HG02610 (cell line): ENCODE measurements around the gene MGMT.

ENCODE experiments used
- ATAC-seq: cut with Tn5 transposase; IDR thresholded peaks from one replicate; pipeline ENCODE4 v1.9.1; 2021; ENCODE audit warnings: mild to moderate bottlenecking, moderate library complexity; ENCODE audit not compliant: unreplicated experiment

MGMT gene

GRCh38 chr10:129517680-129518057 is 50.6 kb downstream of the MGMT start:
- no peak for ATAC-seq

DNA sequence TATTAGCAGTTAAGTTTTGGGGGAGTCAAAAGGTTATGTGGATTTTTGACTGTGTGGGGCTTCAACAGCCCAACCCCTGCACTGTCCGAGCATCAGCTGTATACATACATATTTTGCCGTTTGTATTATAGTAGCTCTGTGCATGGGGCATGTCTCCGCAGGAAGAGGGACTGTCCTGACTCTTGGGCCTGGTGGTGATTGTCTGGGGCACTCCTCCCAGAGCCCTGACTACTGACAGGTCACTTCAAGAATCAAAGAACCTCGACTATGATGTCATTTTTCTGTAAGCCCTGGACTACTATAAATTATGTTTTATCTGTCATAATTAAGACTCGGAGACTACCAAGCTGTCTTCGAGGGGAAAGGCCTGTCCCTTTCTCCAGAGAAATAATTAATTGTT is 51.8 kb downstream of the MGMT start:
- ATAC-seq, result no peak

DNA sequence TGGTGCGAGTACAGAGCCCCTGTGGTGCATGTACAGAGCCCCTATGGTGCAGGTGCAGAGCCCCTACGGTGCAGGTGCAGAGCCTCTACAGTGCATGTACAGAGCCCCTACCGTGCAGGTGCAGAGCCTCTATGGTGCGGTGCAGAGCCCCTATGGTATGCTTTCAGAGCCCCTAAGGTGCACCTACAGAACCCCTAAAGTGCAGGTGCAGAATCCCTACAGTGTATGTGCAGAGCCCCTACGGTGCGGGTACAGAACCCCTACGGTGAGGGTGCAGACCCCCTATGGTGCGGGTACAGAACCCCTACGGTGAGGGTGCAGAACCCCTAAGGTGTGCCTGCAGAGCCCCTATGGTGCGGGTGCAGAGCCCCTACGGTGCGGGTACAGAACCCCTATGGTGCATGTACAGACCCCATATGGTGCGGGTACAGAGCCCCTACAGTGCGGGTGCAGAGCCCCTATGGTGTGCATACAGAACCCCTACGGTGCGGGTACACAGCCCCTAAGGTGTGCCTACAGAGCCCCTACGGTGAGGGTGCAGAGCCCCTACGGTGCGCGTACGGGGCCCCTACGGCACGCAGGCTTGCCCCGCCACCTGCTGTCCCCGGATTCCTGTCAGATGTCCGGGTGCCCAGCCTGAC is 53.5 kb downstream of the MGMT start:
- no peak for ATAC-seq

DNA sequence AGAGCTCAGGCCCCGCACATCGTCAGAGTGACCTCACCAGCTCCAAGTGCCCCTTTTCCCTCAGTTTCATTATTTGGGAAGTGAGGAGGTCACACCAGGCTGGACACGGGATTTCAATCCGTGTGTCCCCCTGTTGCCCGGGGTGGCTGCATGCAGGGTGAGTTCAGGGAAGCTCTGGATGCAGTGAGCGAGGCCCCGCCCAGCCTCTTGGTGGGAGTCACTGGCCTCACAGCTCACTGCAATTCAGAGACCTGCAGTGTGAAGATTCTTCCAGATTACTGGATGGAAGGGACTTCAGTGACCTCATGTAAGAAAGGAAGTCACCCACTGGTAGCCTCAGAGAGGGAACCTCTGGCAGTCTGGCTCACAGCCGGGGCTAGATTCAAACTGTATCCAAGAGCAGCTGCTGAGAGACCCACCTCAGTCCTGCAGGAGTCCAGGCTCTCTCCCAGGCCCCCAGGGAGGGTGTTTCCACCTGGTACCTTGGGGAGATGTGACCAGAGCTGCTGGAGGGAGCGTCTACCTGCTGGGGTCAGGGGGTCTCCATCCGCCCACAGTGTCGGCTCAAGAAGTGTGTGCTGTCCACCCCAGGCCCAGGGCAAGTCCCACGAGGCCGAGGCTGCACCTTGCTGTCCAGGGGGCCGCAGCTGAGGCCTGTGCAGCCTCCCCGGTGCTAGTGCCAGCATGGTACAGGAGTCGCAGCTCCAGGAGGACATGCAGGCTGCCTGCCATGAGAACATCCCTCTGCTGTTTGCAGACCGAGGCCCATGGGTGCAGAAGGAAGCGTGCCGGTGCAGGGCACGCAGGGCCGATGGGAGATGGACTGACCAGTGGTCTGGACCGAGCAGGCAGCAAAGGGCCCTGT is 54.4 kb downstream of the MGMT start:
- ATAC-seq, result no peak

- no peak for ATAC-seq
Observed at GRCh38 chr10:129522041-129522585, 55.1 kb downstream of the MGMT start.

DNA sequence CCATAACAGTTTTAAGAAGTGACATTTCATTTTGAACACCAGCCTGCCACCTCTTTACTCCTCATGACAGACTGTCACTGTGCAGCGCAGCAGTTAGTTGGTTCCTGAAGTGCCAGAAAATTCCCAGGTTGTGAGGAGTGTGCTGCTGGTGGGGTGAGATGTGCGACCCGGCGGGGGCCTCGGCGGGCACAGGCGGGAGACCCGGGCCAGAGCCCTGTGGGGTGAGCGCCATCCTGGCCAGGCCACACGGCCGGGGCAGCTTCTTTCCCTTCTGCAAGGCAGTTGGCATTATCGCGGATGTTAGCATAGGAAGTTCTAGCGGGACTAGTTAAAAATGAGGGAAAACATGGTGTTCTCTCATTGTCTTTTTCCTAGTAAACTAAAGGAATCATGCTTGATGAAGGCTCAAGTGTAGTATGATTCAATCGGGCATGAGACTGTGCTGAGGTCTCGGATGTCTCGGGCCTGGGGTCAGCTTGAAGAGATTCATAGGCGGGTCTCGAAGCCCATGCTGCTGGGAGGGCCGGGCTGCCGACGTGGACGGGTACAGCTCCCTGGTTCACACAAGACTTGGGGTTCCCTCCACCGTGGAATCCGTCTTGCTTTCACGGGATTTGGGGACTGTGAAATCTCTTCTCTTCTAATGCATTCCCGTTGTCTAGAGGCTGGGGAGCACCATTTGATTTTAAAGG is 56.1 kb downstream of the MGMT start:
- ATAC-seq, result no peak

GRCh38 chr10:129523723-129524316 is 56.8 kb downstream of the MGMT start:
- no peak for ATAC-seq

GRCh38 chr10:129524936-129525335 is 57.9 kb downstream of the MGMT start:
- ATAC-seq, result no peak

DNA sequence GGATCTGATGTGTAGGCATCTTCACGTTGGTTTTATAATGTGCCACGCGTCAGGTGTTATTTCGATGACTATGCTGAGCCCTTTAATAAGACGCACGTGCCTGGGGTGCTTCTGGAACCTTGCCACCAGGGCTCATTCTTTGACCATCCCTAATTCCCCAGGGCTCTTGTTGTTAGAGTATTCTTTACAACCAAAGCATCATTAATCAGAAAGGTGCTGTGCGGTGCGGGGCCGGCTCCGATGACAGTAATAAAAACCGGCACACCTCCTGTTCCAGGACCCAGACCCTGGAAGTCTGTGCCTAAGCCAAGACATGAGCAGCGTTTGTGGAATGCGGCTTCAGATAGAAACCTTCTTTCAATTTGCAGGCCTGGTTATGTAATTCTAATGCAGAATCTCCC is 58.4 kb downstream of the MGMT start:
- ATAC-seq, result no peak

DNA sequence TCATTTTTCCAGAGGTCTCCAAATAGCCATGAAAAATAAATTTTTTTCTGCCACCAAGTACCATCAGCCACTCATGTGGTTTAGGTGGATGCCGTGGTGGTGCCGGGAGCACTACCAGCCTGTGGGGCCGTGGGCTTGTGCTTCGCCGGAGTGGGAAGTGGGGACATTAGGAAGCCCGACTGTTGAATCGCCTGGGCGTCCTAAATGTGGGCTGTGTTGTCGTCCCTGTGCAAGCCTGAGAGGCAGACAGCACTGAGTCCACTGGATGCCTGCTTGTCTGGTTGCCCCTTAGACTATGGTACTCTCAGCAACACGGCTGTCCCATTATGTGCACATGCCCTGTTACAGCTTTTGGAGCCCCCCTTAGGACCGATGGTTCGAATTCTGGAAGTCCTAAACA is 59.9 kb downstream of the MGMT start:
- ATAC-seq, result no peak

DNA sequence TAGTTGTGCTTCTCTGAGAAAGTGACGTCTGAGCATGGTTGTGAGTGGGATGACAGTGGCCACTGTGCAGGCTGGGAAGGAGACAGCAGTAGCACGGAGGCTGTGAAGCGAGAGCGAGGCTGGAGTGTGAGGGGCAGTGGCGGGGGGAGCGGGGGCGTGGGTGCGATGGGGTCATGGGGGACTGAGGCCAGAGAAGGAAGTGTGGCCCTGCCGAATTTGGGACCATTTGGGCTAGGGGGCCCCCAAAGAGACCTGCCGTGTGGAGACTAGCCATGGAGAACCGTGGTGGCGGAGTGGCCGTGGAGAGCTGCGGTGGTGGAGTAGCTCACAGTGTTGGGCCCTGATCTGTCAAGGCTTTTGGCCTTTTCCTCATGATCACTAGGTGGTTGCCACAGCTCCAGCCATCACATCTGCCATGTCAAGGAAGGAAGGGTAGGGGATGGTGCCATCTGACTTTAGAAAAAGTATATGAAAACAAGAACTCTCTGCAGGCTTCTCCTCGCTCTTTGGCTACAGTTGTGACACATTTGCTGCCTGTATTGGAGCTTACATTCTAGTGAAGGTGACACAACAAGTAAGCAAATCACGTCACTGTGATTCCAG is 61.4 kb downstream of the MGMT start:
- ATAC-seq, result no peak

DNA sequence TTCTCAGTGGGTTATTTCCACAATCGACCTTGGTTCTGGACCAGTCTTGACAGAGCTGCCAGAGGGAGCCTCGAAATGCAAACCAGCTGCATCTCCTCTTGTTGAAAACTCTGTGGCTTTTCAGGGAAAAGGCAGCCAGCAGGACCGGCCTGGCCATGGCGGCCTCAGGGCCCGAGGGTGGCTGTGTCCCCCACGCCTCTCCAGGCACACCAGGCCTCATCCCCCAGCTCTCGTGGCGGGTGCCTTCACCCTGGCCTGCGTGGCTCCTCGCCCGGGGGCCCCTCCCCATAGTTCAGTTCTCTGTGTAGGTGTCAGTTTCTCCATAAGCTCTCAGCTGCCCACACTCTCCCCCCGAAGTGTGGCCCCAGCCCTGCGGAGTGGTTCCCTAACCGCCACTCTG is 63.5 kb downstream of the MGMT start:
- ATAC-seq, result no peak

- no peak for ATAC-seq
Observed at GRCh38 chr10:129531195-129531968, 64.3 kb downstream of the MGMT start.

DNA sequence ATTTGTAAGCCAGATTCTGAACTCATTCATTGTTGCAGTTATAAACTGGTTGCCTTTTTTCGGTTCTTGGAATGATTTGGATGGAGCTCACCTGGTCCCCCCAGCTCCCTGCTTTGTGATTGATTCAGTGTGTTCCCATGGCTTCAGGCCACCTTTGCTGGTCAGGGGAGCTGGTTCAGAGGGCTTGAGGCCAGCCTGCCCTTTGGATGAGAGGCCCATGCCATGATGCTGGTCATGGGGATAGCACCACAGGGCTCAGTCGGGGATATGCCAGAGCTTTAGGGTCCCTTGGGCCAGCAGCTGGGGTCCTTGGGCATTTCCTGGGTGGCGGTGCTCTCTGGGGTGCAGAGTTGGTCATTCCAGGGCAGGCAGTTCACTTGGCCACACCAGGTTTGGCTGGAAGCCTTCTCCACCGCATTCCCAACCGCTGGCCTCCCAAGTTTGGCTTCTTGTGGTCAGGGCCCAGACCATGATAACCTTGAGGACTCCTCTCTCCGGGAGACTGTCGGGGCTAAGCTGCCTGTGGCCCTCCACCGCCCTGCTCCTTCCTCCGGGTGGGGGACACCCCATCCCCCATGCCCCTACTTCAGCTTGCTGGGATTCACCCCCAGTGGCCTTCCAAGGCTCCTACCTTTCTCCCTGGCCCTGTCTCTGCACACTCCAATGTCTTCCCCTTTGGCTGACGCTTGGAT is 65.1 kb downstream of the MGMT start:
- no peak for ATAC-seq

- ATAC-seq, result no peak
Observed at GRCh38 chr10:129532838-129533237, 65.8 kb downstream of the MGMT start.

GRCh38 chr10:129533281-129533680 is 66.2 kb downstream of the MGMT start:
- ATAC-seq, result no peak

DNA sequence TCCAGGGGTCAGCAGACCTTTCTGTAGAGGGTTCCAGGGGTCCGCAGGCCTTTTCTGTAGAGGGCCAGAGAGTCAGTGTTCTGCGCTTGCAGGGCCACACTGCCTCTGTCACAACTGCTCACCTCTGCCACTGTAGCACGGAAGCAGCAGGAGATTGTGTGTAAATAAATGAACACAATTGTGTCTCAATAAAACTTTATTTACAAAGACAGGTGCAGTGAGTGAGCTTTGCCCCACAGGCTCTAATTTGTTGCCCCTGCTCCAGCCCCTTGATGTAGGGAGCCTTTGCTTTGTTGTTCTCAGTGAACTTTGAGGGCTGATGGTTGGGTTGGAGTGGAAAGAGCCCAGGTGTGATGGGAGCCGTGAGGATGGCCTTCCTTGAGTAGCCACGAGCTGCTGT is 67.8 kb downstream of the MGMT start:
- ATAC-seq, result no peak

- no peak for ATAC-seq
Observed at GRCh38 chr10:129536336-129536735, 69.3 kb downstream of the MGMT start.

GRCh38 chr10:129537151-129537550 is 70.1 kb downstream of the MGMT start:
- no peak for ATAC-seq

DNA sequence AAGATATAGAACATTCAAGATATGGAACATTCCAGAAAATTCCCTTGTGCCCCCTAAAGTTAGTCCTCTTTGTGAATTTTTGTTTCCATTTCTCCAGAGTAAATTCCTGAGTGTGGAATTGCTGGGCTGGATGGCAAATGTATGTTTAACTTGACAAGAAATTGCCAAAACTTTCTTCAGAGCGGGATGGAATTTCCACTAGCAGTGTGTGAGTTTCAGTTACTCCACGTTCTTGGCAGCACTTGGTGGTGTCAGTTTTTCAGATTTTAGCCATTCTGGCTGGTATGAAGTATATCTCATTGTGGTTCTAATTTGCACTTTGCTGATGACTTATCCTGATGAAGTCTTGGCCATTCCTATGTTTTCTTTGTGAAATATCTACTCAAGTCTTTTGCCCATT is 71.2 kb downstream of the MGMT start:
- ATAC-seq, result no peak
